HG03565 (cell line): ENCODE measurements around the gene UNC93B1.
"Not testable (repeated sequence)": the region's sequence is repeated elsewhere in the genome, so short reads cannot be mapped to it uniquely, and the experiment has no call there.

ENCODE experiments used
- ATAC-seq: cut with Tn5 transposase; IDR thresholded peaks from one replicate; pipeline ENCODE4 v1.9.1; 2021; ENCODE audit warnings: mild to moderate bottlenecking, moderate library complexity; ENCODE audit not compliant: unreplicated experiment

Gene UNC93B1

GRCh38 chr11:67994387-67994786, 9.5 kb downstream of the UNC93B1 start:
- not testable (repeated sequence) for ATAC-seq

DNA sequence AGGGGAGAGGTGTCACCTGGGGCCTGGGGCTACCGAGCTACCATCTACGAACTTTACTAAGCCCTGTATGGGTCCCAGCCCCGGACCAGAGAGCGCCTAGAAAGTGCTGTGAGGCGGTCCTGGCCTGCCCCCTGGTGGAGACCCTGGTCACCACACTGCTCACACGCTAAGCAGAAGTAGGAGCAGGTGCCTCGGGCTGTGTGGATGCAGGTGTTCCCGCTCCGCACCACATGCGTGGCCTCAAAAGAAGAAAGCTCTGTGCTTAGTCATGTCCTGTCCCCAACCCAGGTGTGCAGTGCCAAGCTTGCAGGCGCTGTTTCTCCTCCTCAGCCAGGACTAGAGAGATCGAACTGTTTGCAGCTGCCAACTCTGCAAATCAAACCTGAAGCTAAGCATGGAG, 10.1 kb downstream of the UNC93B1 start:
- not testable (repeated sequence) for ATAC-seq

- not testable (repeated sequence) for ATAC-seq
Measured at GRCh38 chr11:67991347-67992121, 12.4 kb downstream of the UNC93B1 start.

- not testable (repeated sequence) for ATAC-seq
Measured at GRCh38 chr11:67990546-67991346, 13.2 kb downstream of the UNC93B1 start.

- not testable (repeated sequence) for ATAC-seq
Measured at GRCh38 chr11:67985302-67985701, 18.6 kb downstream of the UNC93B1 start.

GRCh38 chr11:67983951-67984350, 19.9 kb downstream of the UNC93B1 start:
- ATAC-seq = no peak

GRCh38 chr11:67982255-67982857, 21.5 kb downstream of the UNC93B1 start:
- not testable (repeated sequence) for ATAC-seq

DNA sequence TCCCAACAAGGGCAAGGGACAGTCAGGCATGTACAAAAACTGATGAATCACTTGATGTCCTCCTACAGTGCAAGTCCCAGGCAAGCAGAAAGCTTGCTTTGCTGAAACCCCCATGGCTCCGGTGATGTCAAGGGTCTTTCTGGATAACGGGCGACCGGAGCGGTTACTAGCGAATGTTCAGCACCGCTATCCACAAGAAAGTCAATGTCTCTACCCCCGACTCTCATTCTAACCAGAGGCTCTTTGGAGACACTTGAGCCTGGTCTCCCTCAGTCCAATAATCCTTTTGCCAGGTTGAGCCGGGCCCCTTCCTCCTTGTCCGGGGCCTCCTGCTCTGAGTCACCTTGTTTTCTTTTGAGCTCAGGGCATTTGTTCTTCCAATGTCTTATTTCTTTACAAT, 22.7 kb downstream of the UNC93B1 start:
- ATAC-seq = not testable (repeated sequence)

DNA sequence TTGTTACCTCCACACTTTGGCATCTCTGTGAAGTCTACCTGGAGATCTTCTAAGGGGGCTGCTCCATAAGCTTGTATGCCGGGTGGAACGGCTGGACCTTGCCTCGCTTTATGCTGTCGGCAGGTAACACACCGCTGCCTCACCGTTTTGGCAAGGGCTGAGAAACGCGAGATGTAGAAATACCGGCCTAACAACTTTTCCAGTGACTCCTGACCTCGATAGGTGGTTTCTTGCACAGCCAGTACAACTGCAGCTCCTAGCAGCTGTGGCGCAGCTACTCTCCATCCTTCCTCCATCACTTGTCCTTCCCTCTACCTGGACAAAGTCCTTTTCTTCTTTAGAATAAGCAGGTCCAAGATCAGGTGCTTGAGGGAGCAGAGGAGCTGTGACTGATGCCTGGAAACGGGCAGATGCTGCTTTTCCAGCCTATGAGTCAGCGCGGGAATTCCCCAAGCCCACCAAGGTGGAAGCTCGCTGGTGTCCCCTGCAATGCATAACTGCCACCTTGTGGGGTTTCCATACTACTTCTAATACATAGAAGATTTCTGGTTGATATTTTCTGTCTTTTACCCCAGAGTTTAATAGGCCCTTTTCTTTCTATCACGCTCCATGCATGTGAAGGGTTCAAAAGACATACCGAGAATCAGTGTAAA, 25.0 kb downstream of the UNC93B1 start:
- not testable (repeated sequence) for ATAC-seq

DNA sequence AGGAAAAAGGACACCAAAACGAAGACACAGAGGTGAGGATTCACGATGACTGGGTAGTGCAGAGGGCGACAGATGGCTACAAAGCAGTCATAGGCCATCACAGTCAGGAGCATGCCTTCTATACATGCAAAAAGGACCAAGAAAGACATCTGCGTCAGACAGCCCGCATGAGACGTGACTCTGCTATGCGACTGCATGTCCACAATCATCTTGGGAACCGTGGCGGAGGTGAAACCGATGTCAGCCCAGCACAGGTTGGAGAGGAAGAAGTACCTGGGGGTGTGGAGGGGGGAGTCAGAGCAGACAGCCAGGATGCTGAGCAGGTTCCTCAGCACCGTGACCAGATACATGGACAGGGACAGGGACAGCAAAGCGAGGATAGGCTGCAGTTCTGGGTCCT, 29.2 kb downstream of the UNC93B1 start:
- not testable (repeated sequence) for ATAC-seq

GRCh38 chr11:67965830-67966348, 38.0 kb downstream of the UNC93B1 start:
- not testable (repeated sequence) for ATAC-seq

- ATAC-seq = not testable (repeated sequence)
Measured at GRCh38 chr11:67964746-67965145, 39.2 kb downstream of the UNC93B1 start.

DNA sequence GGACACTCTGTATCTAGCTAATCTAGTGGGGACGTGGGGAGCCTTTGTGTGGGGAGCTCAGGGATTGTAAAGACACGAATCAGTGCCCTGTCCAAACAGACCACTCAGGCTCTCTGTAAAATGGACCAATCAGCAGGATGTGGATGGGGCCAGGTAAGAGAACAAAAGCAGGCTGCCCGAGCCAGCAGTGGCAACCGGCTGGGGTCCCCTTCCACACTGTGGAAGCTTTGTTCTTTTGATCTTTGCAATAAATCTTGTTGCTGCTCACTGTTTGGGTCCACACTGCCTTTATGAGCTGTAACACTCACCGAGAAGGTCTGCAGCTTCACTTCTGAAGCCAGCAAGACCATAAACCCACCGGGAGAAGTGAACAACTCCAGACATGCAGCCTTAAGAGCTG, 40.0 kb downstream of the UNC93B1 start:
- not testable (repeated sequence) for ATAC-seq

GRCh38 chr11:67963217-67963616, 40.7 kb downstream of the UNC93B1 start:
- not testable (repeated sequence) for ATAC-seq

- ATAC-seq = not testable (repeated sequence)
Measured at GRCh38 chr11:67956236-67956635, 47.7 kb downstream of the UNC93B1 start.

DNA sequence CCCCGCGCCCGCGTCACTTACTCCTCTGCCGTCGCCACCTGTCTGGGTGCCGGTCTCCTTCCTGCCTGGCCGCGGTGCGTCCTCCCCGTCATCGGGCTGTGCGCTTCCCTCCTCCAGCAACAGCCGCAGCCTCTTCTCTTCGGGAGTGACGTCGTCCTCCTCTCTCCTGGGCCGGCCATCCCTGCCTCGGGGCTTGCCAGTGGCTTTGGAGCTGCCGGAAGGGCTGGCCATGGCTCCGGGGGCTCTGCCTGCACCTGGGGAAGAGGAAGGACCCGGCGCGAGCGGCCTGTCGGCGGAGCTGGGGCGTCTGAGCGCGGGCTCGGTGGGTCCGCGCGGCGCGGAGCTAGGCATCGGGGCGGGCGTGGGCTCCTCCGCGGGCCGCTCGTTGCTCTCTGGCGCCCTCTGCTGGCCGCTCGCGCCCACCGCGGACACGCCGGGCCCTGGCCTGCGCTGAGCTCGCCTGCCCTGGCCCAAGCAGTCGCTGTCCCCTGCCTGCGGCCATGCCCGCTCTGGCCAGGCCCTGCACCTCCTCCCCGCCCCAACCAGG, 48.4 kb downstream of the UNC93B1 start:
- not testable (repeated sequence) for ATAC-seq

DNA sequence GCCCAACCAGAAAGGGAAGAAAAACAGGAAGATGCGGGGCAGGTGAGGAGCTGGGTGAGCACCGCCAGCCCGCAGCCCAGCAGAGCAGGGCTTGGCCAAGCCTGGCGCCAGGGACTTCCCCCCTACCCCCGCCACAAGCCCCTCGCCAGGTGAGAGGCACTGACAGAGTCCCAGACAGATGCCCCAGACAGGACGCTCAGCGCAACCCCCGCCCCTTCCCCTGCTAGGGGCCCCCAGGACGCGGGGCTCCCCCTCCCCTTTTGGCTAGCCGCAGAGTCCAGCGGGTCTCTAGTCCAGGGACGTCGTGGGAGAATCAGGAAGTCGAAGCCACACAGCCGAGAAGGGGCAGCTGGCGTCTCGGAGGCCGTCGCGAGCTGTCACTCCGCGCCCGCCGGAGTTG, 48.9 kb downstream of the UNC93B1 start:
- ATAC-seq = not testable (repeated sequence)

- ATAC-seq = not testable (repeated sequence)
Measured at GRCh38 chr11:67954251-67954650, 49.6 kb downstream of the UNC93B1 start.

DNA sequence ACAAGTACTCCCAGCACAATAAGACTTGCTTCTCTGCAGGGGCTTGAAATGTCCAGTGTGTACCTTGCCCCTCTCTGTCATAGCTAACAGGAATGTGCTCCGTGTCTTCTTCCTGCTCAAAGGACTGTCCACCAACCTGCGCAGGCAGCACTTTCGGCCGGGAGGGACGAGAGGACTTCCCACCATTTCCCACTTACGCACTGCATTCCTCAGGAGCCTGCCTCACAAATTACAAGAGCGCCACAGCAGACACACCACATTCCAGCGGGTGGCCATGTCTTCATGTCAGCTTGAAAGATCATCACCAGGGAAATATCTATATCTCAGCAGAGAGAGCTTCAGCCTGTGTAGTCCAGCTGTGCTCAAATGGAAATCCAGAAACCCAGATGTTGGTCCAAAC, 53.2 kb downstream of the UNC93B1 start:
- not testable (repeated sequence) for ATAC-seq

- not testable (repeated sequence) for ATAC-seq
Measured at GRCh38 chr11:67947785-67948184, 56.1 kb downstream of the UNC93B1 start.
